ENCODE measurements around the gene ERFL.

DNA sequence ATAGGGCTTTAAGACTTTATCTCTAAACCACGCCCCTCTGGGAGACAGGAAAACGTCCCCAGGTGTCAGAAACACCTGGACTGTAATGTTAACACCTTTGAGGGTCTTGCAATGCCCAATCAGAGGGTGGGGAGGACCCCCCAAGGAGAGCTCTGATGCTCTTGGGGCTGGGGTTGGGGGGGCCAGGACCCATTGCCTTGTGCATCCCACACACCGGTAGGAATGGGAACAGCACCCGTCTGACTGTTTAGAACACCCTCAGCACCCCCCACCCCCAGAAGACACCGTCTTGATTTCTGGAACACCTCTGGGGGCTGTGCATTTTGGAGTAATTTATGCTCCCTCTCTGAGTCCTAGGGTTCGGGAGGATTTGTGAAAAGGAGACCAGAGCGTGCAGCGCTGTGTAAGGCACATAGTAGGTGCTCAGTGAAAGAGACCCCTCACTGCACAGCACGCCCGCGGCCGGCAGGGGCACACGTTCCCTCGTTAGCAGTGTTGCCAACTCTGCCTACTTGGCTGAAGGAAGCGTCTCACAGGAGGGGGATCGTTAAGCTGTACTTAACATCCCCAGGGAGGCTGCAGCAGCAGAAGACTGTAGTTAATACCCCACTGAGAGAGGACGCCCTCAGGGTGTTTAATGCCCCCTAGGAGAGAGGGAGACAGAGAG is 2.8 kb upstream of the ERFL start:
- TF ChIP-seq CTCF (IDR thresholded peaks at IDR 0.05) (no peak), POLR2A (IDR thresholded peaks at IDR 0.05) (no peak)
